Measurements from ENCODE around the gene CSNK2A1. TPM values are rescaled to one million over a fixed set of nuclear protein-coding genes. Genes with fewer than 3 reads are reported as not detected.

Gene CSNK2A1
- total and polyA plus RNA-seq, 2 of the 8 experiments (the other 6 are each of a cell fraction or from before 2014, with no cell fraction given), result 117 to 260 TPM

DNA sequence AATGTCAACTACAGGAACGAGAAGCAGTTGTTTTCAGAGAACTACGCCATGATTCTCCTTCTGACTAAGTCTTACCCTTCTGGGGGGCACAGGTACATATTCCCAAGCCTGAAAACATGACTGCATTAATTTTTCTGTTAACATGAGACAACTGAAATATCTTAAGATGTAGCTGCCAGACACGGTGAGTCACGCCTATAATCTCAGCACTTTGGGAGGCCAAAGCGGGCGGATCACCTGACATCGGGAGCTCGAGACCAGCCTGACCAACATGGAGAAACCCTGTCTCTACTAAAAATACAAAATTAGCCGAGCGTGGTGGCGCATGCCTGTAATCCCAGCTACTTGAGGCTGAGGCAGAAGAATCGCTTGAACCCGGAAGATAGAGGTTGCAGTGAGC, 103.0 kb downstream of the CSNK2A1 start:
- no peak overlapping the region for H2AK5ac ChIP-seq (ENCODE audit: low read depth, low read length)
- no peak overlapping the region for H4K5ac ChIP-seq (ENCODE audit: insufficient read length, low read depth, low read length)
- H2AFZ ChIP-seq (ENCODE audit: low read length), result no peak overlapping the region
- FAIRE-seq (no peak), DNase-seq (ENCODE audit: low read depth in 1 of 2, low spot score in 2 of 2) (no peak)
- H4K20me1 ChIP-seq (replicated peaks in 1 of 2; ENCODE audit: control insufficient read depth in 1 of 2, insufficient read depth in 2 of 2, low read length in 2 of 2), result peaks cover 0 to 7% of the 10 kb centered on the region in 2 experiments
- H3K56ac ChIP-seq (replicated peaks; ENCODE audit: insufficient read length, low read depth, low read length), result no peak overlapping the region
- TF ChIP-seq HDAC2 (IDR thresholded peaks at IDR 0.05; ENCODE audit: borderline replicate concordance in 1 of 2, low read depth in 2 of 2, low read length in 2 of 2), result no peak
- no peak for TF ChIP-seq FOSL1 (IDR thresholded peaks at IDR 0.05; ENCODE audit: insufficient read depth, low read depth, low read length)
- TF ChIP-seq KDM4A (IDR thresholded peaks at IDR 0.05; ENCODE audit: low read depth, low read length, severe bottlenecking), result no peak
- TF ChIP-seq CBX8 (IDR thresholded peaks at IDR 0.05; ENCODE audit: borderline replicate concordance, low read depth, low read length), result no peak
- TF ChIP-seq, protein P1, sequence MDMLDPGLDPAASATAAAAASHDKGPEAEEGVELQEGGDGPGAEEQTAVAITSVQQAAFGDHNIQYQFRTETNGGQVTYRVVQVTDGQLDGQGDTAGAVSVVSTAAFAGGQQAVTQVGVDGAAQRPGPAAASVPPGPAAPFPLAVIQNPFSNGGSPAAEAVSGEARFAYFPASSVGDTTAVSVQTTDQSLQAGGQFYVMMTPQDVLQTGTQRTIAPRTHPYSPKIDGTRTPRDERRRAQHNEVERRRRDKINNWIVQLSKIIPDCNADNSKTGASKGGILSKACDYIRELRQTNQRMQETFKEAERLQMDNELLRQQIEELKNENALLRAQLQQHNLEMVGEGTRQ (IDR thresholded peaks at IDR 0.05; ENCODE audit: low read length), result no peak
- no peak for TF ChIP-seq CHD1 (IDR thresholded peaks at IDR 0.05; ENCODE audit: low read depth, low read length)
- no peak for TF ChIP-seq RXRA (IDR thresholded peaks at IDR 0.05; ENCODE audit: insufficient read depth, low read depth, low read length)
- no peak for TF ChIP-seq BCL11A (IDR thresholded peaks at IDR 0.05; ENCODE audit: low read depth in 2 of 2, low read length in 2 of 2)
- TF ChIP-seq, protein P2, sequence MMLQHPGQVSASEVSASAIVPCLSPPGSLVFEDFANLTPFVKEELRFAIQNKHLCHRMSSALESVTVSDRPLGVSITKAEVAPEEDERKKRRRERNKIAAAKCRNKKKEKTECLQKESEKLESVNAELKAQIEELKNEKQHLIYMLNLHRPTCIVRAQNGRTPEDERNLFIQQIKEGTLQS (IDR thresholded peaks at IDR 0.05; ENCODE audit: insufficient read depth, low read depth, low read length), result no peak
- no peak for TF ChIP-seq SRF (IDR thresholded peaks at IDR 0.05; ENCODE audit: low read depth, low read length)
- H3K18ac ChIP-seq (ENCODE audit: extremely low read depth, low read length), result no peak overlapping the region
- no peak overlapping the region for H3K9ac ChIP-seq (replicated peaks in 1 of 4; ENCODE audit: extremely low read depth in 1 of 4, low read depth in 3 of 4, low read length in 3 of 4)
- H2BK5ac ChIP-seq (ENCODE audit: low read depth, low read length), result no peak overlapping the region
- no peak overlapping the region for H2BK20ac ChIP-seq (ENCODE audit: low read length)
- no peak overlapping the region for H3K4me2 ChIP-seq (ENCODE audit: insufficient read depth in 1 of 2, low read depth in 2 of 2, low read length in 2 of 2)
- H3K4ac ChIP-seq (replicated peaks; ENCODE audit: insufficient read length, low read depth, low read length), result no peak overlapping the region
- ChIA-PET CTCF (ENCODE audit: partially characterized antibody) (interaction anchor here (0.6 to 1.2 kb wide), 3 partner anchors 9 to 119 kb away, joined by 3 read pairs; no protein-coding TSS in a partner anchor), POLR2A (ENCODE audit: partially characterized antibody) (no interaction called here)
- no peak overlapping the region for H4K91ac ChIP-seq (replicated peaks; ENCODE audit: insufficient read length, low read length)
- H3K4me1 ChIP-seq (replicated peaks in 1 of 4; ENCODE audit: control insufficient read depth in 3 of 4, insufficient read depth in 4 of 4, low read length in 3 of 4), result no peaks in the 10 kb centered on the region
- H3K79me1 ChIP-seq (ENCODE audit: low read depth, low read length), result no peaks in the 10 kb centered on the region; the same call in 1 of the 2 replicates
- no peak overlapping the region for H2BK12ac ChIP-seq (ENCODE audit: low read depth, low read length)
- H3K23me2 ChIP-seq (ENCODE audit: low read depth, low read length), result no peaks in the 10 kb centered on the region
- no peak overlapping the region for H3K27ac ChIP-seq (ENCODE audit: low read depth, low read length)
- H3K4me3 ChIP-seq (ENCODE audit: extremely low read depth in 1 of 4, insufficient read depth in 2 of 4, low read depth in 3 of 4, low read length in 4 of 4), result no peak overlapping the region
- WGBS, 2 experiments (ENCODE audit: extremely low coverage in 1 of 2, insufficient coverage in 1 of 2, insufficient read length in 1 of 2, insufficient replicate concordance in 2 of 2, low coverage in 1 of 2, low lambda C conversion rate in 2 of 2, missing lambda C conversion rate in 1 of 2), result 95% methylated on average over 13 of the region's 13 CpGs; no CpG with 5 or more reads in 1 of the 2 experiments
- H3K14ac ChIP-seq (ENCODE audit: insufficient read length), result no peak overlapping the region
- H3K79me2 ChIP-seq (ENCODE audit: control insufficient read depth in 1 of 2, insufficient read depth in 2 of 2, low read length in 2 of 2), result no peaks in the 10 kb centered on the region; a peak in 1 of 4 replicates
- no peak overlapping the region for H4K8ac ChIP-seq (ENCODE audit: extremely low read depth, insufficient read depth, low read length)
- H3K9me3 ChIP-seq (ENCODE audit: insufficient read depth in 2 of 2, low read depth in 1 of 2, low read length in 1 of 2), result no peaks in the 10 kb centered on the region
- H3K23ac ChIP-seq (ENCODE audit: insufficient read length), result no peak overlapping the region
- peaks cover 22 to 78% (median 39%) of the 10 kb centered on the region in 4 experiments; a peak in 7 of 8 replicates for H3K36me3 ChIP-seq (ENCODE audit: control insufficient read depth in 2 of 4, insufficient read depth in 4 of 4, low read length in 3 of 4)
- H2BK120ac ChIP-seq (replicated peaks; ENCODE audit: low read depth, low read length), result no peak overlapping the region
- no peak overlapping the region for H2BK15ac ChIP-seq (ENCODE audit: low read length)
- peaks cover 0 to 1% (median 0%) of the 10 kb centered on the region in 4 experiments; a peak in 2 of 7 replicates for H3K27me3 ChIP-seq (replicated peaks in 1 of 4; ENCODE audit: control insufficient read depth in 3 of 4, extremely low read depth in 1 of 4, insufficient read depth in 3 of 4, low read length in 3 of 4)

Data from H1 (cell line).